Hepatocyte (in vitro differentiated cells): Measurements from ENCODE around the gene HOXB13.

Source experiments
- CTCF ChIP-seq: fragments of 200-600 bp; sonication (generic); IDR thresholded peaks from 2 replicates; pipeline ENCODE4 v1.5.1; 2016; ENCODE audit warnings: antibody characterized with exemption, mild to moderate bottlenecking; ENCODE audit not compliant: poor library complexity
- EZH2 ChIP-seq: fragments of 200-600 bp; sonication (generic); IDR thresholded peaks from 2 replicates; pipeline ENCODE4 v1.6.1; 2016; ENCODE audit warnings: antibody characterized with exemption, mild to moderate bottlenecking, borderline replicate concordance
- EZH2phosphoT487 ChIP-seq: fragments of 200-600 bp; sonication (generic); IDR thresholded peaks from one replicate; pipeline ENCODE4 v1.6.1; 2018; ENCODE audit warnings: antibody characterized with exemption, mild to moderate bottlenecking, low read depth, moderate library complexity; ENCODE audit not compliant: unreplicated experiment, severe bottlenecking

DNA sequence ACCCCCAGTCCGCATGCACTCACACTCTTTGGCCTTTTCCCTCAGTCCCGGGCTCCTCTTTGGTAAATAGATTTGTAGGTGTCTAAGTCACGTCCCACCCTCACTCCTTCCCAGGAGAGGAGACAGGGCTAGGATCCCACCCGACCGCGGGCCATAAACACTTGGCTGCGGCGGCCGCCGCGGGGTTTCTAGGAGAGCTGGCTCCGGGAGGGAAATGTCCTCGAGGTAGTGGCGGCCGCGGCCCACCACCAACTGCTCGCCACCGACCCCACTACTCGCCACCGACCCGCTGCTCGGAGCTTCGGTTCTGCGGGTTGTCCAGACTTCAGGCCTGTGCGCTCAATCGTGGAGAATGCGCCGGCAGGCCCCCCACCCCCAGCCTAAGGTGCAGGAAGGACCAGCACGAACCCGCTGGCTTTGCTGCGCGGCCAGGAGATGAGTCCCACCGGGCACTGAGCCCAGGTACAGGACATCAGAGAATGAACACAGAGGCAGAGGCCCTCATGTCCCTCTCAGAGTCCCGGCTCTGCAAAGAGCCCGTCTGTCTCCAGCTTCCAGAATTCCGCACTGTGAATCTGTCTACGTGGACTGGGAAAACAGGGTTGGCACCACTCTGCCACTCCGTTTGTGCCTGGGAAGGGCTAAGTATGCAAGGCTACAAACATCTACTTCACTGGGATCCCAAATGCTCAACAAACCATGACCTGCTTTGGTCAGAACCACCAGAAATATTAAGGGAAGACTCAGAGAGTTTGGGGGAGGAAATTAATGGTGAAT is 3.1 kb downstream of the HOXB13 start:
- no peak for TF ChIP-seq CTCF
- TF ChIP-seq EZH2phosphoT487: peak; percentile 81
- peak; percentile 94 for TF ChIP-seq EZH2
